WERI-Rb-1 (cell line): ENCODE results near the gene EVX2.

Experiments
- DNase-seq: peaks from one replicate; pipeline ENCODE4 v3.0.0-alpha.2; 2020
- H3K27ac ChIP-seq: fragments of 250-450 bp; sonication (Bioruptor Pico); 2 replicates; pipeline ENCODE4 v1.5.1; 2020; ENCODE audit warnings: mild to moderate bottlenecking, moderate library complexity
- H3K27me3 ChIP-seq: fragments of 250-450 bp; sonication (Bioruptor Pico); 2 replicates; pipeline ENCODE4 v1.5.1; 2021; ENCODE audit warnings: mild to moderate bottlenecking, low read depth, moderate library complexity; ENCODE audit not compliant: insufficient read depth, severe bottlenecking
- H3K36me3 ChIP-seq: fragments of 250-450 bp; sonication (Bioruptor Pico); 2 replicates; pipeline ENCODE4 v1.5.1; 2020; ENCODE audit warnings: mild to moderate bottlenecking, moderate library complexity
- H3K4me3 ChIP-seq: 2 replicates; pipeline ENCODE4 v1.5.1; 2011; ENCODE audit warnings: low read depth, mild to moderate bottlenecking, control low read depth, low read length
- H3K9me3 ChIP-seq: fragments of 250-450 bp; sonication (Bioruptor Pico); 2 replicates; pipeline ENCODE4 v1.5.1; 2021; ENCODE audit warnings: mild to moderate bottlenecking, moderate library complexity; ENCODE audit not compliant: severe bottlenecking
- CTCF ChIP-seq: IDR thresholded peaks from 2 replicates; pipeline ENCODE4 v1.5.1; 2011; ENCODE audit warnings: low read depth, mild to moderate bottlenecking, control low read depth, inconsistent platforms, low read length

Gene EVX2

DNA sequence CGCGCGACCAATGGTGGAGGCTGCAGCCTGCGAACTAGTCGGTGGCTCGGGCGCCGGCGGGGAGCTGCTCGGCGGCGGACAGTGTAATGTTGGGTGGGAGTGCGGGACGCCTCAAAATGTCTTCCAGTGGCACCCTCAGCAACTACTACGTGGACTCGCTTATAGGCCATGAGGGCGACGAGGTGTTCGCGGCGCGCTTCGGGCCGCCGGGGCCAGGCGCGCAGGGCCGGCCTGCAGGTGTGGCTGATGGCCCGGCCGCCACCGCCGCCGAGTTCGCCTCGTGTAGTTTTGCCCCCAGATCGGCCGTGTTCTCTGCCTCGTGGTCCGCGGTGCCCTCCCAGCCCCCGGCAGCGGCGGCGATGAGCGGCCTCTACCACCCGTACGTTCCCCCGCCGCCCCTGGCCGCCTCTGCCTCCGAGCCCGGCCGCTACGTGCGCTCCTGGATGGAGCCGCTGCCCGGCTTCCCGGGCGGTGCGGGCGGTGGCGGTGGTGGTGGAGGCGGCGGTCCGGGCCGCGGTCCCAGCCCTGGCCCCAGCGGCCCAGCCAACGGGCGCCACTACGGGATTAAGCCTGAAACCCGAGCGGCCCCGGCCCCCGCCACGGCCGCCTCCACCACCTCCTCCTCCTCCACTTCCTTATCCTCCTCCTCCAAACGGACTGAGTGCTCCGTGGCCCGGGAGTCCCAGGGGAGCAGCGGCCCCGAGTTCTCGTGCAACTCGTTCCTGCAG lies 39.1 kb upstream of the EVX2 start, which contains the start of gene HOXD9:
TSS of gene HOXD9 (plus strand) at position 37 of the 728 bp plus-strand sequence. CDS start at position 87, 50 bp downstream.
- peaks cover 98% of the 10 kb centered on the region for H3K27me3 ChIP-seq
- peaks cover 7% of the 10 kb centered on the region for H3K9me3 ChIP-seq
- peak within 1 kb of the TSS; percentile 27; the same call in 1 of the 2 replicates for H3K27ac ChIP-seq
- H3K4me3 ChIP-seq: peak within 1 kb of the TSS; percentile 44
- no peak for TF ChIP-seq CTCF
- DNase-seq: peak; percentile 61
- no peaks in the 10 kb centered on the region for H3K36me3 ChIP-seq

- no peaks in the 10 kb centered on the region for H3K36me3 ChIP-seq
- H3K9me3 ChIP-seq: peaks cover 11% of the 10 kb centered on the region
- peak overlapping the region; percentile 44 for H3K4me3 ChIP-seq
- no peak for TF ChIP-seq CTCF
- no peak overlapping the region for H3K27ac ChIP-seq
- peaks cover 98% of the 10 kb centered on the region for H3K27me3 ChIP-seq
- DNase-seq: no peak
Measured at GRCh38 chr2:176122052-176122682, 38.4 kb upstream of the EVX2 start.

DNA sequence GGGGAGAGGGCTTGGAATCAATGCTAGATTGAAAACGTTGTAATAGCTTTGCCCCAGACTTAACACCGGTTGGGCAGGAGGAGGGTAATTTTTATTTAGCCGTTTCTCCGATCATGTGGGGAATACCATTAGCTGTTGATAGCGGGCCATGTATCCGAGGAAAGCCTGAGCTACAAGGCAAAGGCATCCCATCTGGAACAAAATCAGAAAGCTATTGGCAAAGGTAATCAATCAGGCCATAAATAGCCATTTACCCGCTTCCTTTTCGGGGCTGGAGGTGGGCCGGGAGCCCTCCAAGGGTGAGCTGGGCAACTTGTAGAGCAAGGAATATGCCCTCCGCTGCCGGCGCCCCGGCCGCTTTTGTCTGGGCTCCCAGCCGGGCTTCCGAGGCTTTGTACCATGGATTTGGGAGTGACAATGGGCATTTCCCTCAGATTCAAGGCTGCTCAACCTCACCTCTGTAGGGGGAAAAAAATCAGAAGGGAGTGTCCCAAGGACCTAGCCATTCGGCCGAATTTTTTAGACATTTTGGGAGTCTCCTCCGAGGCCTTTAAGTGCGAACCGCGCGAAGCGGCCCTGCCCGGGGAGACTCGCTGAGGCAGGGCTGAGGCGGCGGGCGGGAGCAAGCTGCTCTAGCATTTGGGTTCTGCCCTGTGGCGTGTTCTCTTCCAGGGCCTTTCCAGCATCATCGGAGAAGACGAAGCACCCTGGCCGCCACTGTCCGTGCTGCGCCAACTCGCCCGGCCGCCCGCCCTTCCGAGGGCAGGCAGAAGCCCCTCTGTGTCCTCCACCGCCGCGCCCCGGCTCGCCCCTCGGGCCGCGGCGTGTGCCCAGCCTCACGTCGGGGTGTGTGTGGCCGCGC lies 37.7 kb upstream of the EVX2 start:
- no peak for DNase-seq
- Histone ChIP-seq H3K27ac (no peak overlapping the region), H3K36me3 (no peaks in the 10 kb centered on the region), H3K4me3 (no peak overlapping the region), H3K27me3 (peaks cover 98% of the 10 kb centered on the region), H3K9me3 (peaks cover 18% of the 10 kb centered on the region)
- TF ChIP-seq CTCF: no peak

- DNase-seq: no peak
- Histone ChIP-seq H3K36me3 (no peaks in the 10 kb centered on the region), H3K9me3 (peaks cover 21% of the 10 kb centered on the region), H3K27me3 (peaks cover 98% of the 10 kb centered on the region), H3K4me3 (no peak overlapping the region), H3K27ac (no peak overlapping the region)
- no peak for TF ChIP-seq CTCF
Measured at GRCh38 chr2:176120364-176121189, 36.8 kb upstream of the EVX2 start.

GRCh38 chr2:176118601-176119339 lies 35.0 kb upstream of the EVX2 start:
- Histone ChIP-seq H3K9me3 (peaks cover 21% of the 10 kb centered on the region), H3K27me3 (peaks cover 98% of the 10 kb centered on the region), H3K4me3 (no peak overlapping the region), H3K27ac (no peak overlapping the region), H3K36me3 (no peaks in the 10 kb centered on the region)
- peak; percentile 66 for TF ChIP-seq CTCF
- peak; percentile 49 for DNase-seq
